ENCODE data around the gene ZNRD2. TPM values are rescaled to one million over a fixed set of nuclear protein-coding genes. Genes with fewer than 3 reads are reported as not detected.

The ZNRD2 gene
- total RNA-seq, 4 donors from 2014 or later, result 16.5 to 25.7 (median 25.4) TPM

DNA sequence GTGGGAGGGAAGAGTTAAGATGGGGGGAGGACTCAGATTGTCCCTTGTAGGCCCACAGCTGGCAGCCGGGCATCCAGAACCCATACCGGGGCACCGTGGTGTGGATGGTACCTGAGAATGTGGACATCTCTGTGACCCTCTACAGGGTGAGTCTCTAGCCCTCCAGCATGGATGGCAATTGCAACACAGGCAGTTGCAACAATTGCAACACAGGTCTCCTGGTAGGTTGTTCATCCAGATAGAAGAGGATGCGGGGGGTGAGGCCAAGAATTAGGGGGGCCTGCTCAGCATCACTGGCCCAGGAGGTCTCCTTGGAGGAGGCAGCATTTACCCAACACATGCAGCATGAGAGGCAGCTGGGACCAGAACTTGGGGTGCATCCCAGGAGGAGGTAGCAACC, 9.0 kb downstream of the ZNRD2 start:
- TF ChIP-seq POLR2A (IDR thresholded peaks at IDR 0.05), result no peak
- TF ChIP-seq, protein P1, sequence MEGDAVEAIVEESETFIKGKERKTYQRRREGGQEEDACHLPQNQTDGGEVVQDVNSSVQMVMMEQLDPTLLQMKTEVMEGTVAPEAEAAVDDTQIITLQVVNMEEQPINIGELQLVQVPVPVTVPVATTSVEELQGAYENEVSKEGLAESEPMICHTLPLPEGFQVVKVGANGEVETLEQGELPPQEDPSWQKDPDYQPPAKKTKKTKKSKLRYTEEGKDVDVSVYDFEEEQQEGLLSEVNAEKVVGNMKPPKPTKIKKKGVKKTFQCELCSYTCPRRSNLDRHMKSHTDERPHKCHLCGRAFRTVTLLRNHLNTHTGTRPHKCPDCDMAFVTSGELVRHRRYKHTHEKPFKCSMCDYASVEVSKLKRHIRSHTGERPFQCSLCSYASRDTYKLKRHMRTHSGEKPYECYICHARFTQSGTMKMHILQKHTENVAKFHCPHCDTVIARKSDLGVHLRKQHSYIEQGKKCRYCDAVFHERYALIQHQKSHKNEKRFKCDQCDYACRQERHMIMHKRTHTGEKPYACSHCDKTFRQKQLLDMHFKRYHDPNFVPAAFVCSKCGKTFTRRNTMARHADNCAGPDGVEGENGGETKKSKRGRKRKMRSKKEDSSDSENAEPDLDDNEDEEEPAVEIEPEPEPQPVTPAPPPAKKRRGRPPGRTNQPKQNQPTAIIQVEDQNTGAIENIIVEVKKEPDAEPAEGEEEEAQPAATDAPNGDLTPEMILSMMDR (IDR thresholded peaks at IDR 0.05), result no peak
- Histone ChIP-seq H3K27ac (peak overlapping the region in 1 of 4 donors; percentile 95), H3K4me3 (no peak overlapping the region), H3K36me3 (peaks cover 0 to 30% (median 0%) of the 10 kb centered on the region in 3 donors), H3K27me3 (no peaks in the 10 kb centered on the region), H3K9me3 (no peaks in the 10 kb centered on the region), H3K4me1 (peaks cover 6 to 52% (median 18%) of the 10 kb centered on the region in 4 donors)
- no peak for DNase-seq

DNA sequence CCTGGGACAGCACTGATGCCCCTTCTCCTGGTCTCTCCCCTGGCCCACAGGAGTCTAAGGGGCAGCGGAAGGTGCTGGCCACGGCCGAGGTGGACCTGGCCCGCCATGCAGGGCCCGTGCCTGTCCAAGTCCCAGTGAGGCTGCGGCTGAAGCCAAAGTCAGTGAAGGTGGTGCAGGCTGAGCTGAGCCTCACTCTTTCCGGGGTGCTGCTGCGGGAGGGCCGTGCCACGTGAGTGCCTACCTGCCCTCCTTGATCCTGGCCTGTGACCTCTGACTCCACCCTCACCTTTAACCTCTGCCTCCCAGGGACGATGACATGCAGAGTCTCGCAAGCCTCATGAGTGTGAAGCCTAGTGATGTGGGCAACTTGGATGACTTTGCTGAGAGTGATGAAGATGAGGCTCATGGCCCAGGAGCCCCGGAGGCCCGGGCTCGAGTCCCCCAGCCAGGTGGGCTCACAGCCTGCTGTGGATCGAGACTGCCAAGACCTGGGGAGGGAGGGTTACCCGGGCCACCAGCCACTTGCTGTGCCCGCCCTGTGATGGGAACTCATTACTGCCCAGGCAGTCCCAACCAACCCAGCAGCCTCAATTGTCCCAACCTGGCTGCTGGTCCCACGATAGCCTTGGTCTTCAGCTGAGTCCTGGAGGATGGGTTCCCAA, 9.9 kb downstream of the ZNRD2 start:
- Histone ChIP-seq H3K27me3 (no peaks in the 10 kb centered on the region), H3K4me3 (no peak overlapping the region), H3K4me1 (peaks cover 6 to 44% (median 15%) of the 10 kb centered on the region in 4 donors), H3K36me3 (peaks cover 0 to 33% (median 0%) of the 10 kb centered on the region in 3 donors), H3K27ac (peak overlapping the region in 1 of 4 donors; percentile 12), H3K9me3 (no peaks in the 10 kb centered on the region)
- no peak for TF ChIP-seq POLR2A (IDR thresholded peaks at IDR 0.05)
- TF ChIP-seq, protein P1 (IDR thresholded peaks at IDR 0.05), result no peak
- no peak for DNase-seq

DNA sequence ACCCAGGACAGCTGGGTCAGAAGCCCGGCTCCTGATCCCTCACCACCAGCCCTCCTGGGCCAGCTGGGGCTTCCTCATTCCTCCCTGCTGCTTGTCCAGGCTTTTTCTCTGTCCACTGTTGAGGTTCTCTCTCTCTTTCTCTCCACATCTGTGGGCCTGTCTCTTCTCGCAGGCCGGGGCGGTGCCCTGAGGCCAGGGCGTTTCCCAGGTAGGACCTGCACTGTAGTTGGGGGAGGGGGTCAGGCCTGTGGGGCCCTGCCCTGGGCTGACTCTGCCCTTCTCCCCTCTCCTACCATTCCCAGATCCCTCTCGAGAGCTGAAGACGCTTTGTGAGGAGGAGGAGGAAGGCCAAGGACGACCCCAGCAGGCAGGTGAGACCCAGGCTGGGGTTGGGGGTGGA, 10.5 kb downstream of the ZNRD2 start:
- no peaks in the 10 kb centered on the region for H3K9me3 ChIP-seq
- no peak for DNase-seq
- no peaks in the 10 kb centered on the region for H3K27me3 ChIP-seq
- peak overlapping the region in 1 of 4 donors; percentile 12 for H3K27ac ChIP-seq
- no peak overlapping the region for H3K4me3 ChIP-seq
- H3K4me1 ChIP-seq, result peaks cover 6 to 39% (median 14%) of the 10 kb centered on the region in 4 donors
- peaks cover 0 to 37% (median 0%) of the 10 kb centered on the region in 3 donors for H3K36me3 ChIP-seq
- TF ChIP-seq, protein P1 (IDR thresholded peaks at IDR 0.05), result no peak
- TF ChIP-seq POLR2A (IDR thresholded peaks at IDR 0.05), result no peak

DNA sequence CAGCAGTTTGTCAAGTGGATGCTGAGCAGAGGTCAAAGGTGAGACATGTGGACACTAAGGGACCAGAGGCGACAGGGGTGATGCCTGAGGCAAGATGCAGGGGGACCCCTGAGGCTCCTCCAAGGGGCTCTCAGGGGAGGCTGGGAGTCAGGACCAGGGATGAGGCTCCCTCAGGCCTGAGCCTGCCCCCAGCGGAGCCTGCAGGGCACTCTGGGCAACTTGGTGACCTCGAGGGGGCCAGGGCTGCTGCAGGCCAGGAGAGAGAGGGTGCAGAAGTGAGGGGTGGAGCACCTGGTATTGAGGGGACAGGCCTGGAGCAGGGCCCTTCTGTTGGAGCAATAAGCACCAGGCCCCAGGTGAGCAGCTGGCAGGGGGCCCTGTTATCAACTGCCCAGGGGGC, 11.7 kb downstream of the ZNRD2 start:
- Histone ChIP-seq H3K27ac (no peak overlapping the region), H3K9me3 (no peaks in the 10 kb centered on the region), H3K4me1 (peaks cover 3 to 38% (median 15%) of the 10 kb centered on the region in 4 donors), H3K4me3 (no peak overlapping the region), H3K36me3 (peaks cover 0 to 42% (median 0%) of the 10 kb centered on the region in 3 donors), H3K27me3 (no peaks in the 10 kb centered on the region)
- no peak for TF ChIP-seq POLR2A (IDR thresholded peaks at IDR 0.05)
- TF ChIP-seq, protein P1 (IDR thresholded peaks at IDR 0.05), result no peak
- no peak for DNase-seq

DNA sequence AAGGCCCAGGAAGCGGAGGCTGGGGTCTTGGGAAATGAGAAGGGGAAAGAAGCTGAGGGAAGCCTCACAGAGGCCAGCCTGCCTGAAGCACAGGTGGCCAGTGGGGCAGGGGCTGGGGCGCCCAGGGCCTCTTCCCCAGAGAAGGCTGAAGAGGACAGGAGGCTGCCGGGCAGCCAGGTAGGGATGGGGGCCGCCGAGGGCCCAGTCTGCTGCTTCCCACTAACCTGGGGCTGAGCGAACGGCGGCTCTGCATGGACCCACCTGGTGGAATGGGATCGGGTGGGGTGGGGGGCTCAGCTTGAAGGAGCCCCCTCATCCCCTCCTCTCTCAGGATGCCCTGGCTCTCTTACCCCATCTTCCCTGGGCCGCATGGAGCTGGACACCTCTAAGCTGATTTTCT, 13.3 kb downstream of the ZNRD2 start:
- Histone ChIP-seq H3K27ac (no peak overlapping the region), H3K4me1 (peaks cover 0 to 34% (median 18%) of the 10 kb centered on the region in 4 donors), H3K27me3 (no peaks in the 10 kb centered on the region), H3K36me3 (peaks cover 0 to 42% (median 0%) of the 10 kb centered on the region in 3 donors), H3K4me3 (no peak overlapping the region), H3K9me3 (no peaks in the 10 kb centered on the region)
- no peak for DNase-seq
- TF ChIP-seq, protein P1 (IDR thresholded peaks at IDR 0.05), result no peak
- TF ChIP-seq POLR2A (IDR thresholded peaks at IDR 0.05), result no peak
